HG03135 (cell line): Measurements from ENCODE around the gene ZNF177.

ENCODE experiments used
- ATAC-seq: cut with Tn5 transposase; IDR thresholded peaks from one replicate; pipeline ENCODE4 v1.9.1; 2021; ENCODE audit warnings: mild to moderate bottlenecking, moderate library complexity; ENCODE audit not compliant: unreplicated experiment

ZNF177 gene

DNA sequence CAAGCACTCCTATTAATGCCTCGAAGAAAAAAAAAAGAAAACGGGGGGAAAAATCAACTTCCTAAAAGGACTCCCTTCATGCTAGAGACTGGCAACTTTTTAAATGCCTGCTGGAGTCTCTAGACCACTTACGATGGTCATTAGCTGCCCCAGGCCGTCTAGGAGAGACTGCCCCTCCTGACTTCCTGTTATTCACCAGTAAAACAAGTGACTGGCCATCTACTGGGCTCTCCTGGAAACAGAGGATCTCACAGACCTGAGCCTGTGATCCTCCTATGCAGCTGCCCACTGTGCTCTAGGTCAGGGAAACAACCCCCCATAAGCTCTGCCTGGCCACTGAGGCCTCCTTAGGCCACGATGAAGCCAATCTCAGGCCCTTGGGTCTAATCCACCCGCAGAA lies 65.1 kb downstream of the ZNF177 start:
- ATAC-seq: no peak

DNA sequence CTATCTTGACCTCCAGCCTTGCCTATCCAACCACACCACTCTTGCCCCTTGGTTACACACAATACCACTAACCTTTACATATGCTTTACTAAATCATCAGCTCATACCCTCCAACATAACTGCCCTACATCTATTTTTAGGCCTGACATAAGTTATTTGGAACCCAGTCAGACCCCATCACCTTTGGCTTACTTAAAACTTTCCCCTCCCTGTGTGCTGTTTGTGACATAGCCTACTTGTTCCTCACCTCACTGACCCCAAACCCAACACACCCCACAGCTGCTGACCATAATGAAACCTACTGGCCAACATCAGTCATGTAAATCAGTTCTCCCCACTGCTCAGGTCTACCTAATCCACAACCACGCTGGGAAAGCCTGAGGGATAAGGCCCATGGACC lies 67.6 kb downstream of the ZNF177 start:
- ATAC-seq: no peak

DNA sequence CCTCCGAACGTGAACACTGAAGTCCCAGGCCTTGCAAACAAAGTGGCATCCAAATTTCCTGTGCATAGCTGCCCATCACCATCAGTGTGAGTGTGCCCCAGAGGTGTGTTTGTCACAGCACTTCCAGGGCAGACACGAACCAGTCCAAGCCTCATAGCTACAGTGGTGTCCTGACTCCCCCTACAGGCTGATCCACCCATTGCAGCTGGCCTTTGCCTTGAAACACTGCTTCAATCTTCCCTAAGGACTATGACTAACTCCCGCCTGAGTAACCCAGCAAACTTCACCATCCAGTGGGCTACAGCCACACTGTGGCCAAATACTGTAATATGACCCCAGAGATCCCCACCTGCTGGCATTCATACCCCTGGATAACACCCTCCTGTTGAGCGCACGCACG lies 68.7 kb downstream of the ZNF177 start:
- no peak for ATAC-seq
